Hepatocyte (in vitro differentiated cells): ENCODE results near the gene LYZL4. TPM values are rescaled to one million over a fixed set of nuclear protein-coding genes. Genes with fewer than 3 reads are reported as not detected.

Experiments used
- DNase-seq: peaks from one replicate; pipeline ENCODE4 v3.0.0-alpha.2; 2016; ENCODE audit warnings: low spot score
- H2AFZ ChIP-seq: fragments of 200-600 bp; sonication (generic); 2 replicates; pipeline ENCODE4 v1.6.0; 2016; ENCODE audit warnings: antibody characterized with exemption, mild to moderate bottlenecking
- H3K27ac ChIP-seq: fragments of 200-600 bp; sonication (generic); 2 replicates; pipeline ENCODE4 v1.5.1; 2016; ENCODE audit warnings: mild to moderate bottlenecking
- H3K27me3 ChIP-seq: fragments of 200-600 bp; sonication (generic); 2 replicates; pipeline ENCODE4 v1.6.1; 2016
- H3K36me3 ChIP-seq: fragments of 200-600 bp; sonication (generic); replicated peaks from 2 replicates; pipeline ENCODE4 v1.5.1; 2016; ENCODE audit warnings: low read depth; ENCODE audit not compliant: insufficient read depth
- H3K4me1 ChIP-seq: fragments of 200-600 bp; sonication (generic); 2 replicates; pipeline ENCODE4 v1.5.1; 2016; ENCODE audit warnings: mild to moderate bottlenecking, moderate library complexity; ENCODE audit not compliant: insufficient read depth
- H3K4me2 ChIP-seq: fragments of 200-600 bp; sonication (generic); 2 replicates; pipeline ENCODE4 v1.6.0; 2016
- H3K4me3 ChIP-seq: fragments of 200-600 bp; sonication (generic); 2 replicates; pipeline ENCODE4 v1.5.1; 2016; ENCODE audit warnings: mild to moderate bottlenecking
- H3K79me2 ChIP-seq: fragments of 200-600 bp; sonication (generic); 2 replicates; pipeline ENCODE4 v1.6.0; 2017; ENCODE audit warnings: mild to moderate bottlenecking
- H3K9me2 ChIP-seq: fragments of 200-600 bp; sonication (generic); replicated peaks from 2 replicates; pipeline ENCODE4 v1.6.0; 2017; ENCODE audit warnings: mild to moderate bottlenecking; ENCODE audit not compliant: insufficient read depth
- H3K9me3 ChIP-seq: fragments of 200-600 bp; sonication (generic); 2 replicates; pipeline ENCODE4 v1.5.1; 2016; ENCODE audit warnings: low read depth, mild to moderate bottlenecking
- H4K20me1 ChIP-seq: fragments of 200-600 bp; sonication (generic); 2 replicates; pipeline ENCODE4 v1.6.0; 2016; ENCODE audit warnings: mild to moderate bottlenecking; ENCODE audit not compliant: insufficient read depth, poor library complexity, severe bottlenecking
- CTCF ChIP-seq: fragments of 200-600 bp; sonication (generic); IDR thresholded peaks from 2 replicates; pipeline ENCODE4 v1.5.1; 2016; ENCODE audit warnings: antibody characterized with exemption, mild to moderate bottlenecking; ENCODE audit not compliant: poor library complexity
- EZH2 ChIP-seq: fragments of 200-600 bp; sonication (generic); IDR thresholded peaks from 2 replicates; pipeline ENCODE4 v1.6.1; 2016; ENCODE audit warnings: antibody characterized with exemption, mild to moderate bottlenecking, borderline replicate concordance
- EZH2phosphoT487 ChIP-seq: fragments of 200-600 bp; sonication (generic); IDR thresholded peaks from one replicate; pipeline ENCODE4 v1.6.1; 2018; ENCODE audit warnings: antibody characterized with exemption, mild to moderate bottlenecking, low read depth, moderate library complexity; ENCODE audit not compliant: unreplicated experiment, severe bottlenecking
- WGBS: methylation state at CpG from one replicate; pipeline ENCODE4 v1.1.6; 2016; ENCODE audit warnings: low lambda C conversion rate; ENCODE audit errors: missing lambda C conversion rate; 5-methylcytosine and 5-hydroxymethylcytosine counted together
- polyA plus RNA-seq: library from polyadenylated mRNA; unstranded; fragments of >200 nt; fragmentation: Nextera tagmentation; extraction: Ambion mirVana; gene quantifications from 2 replicates; pipeline ENCODE4 v1.2.1, GENCODE V29; 2016
- total RNA-seq: library from RNA; depleted of rRNA; stranded (reverse); fragments of >200 nt; gene quantifications from 2 replicates; pipeline ENCODE4 v1.2.3, GENCODE V29; 2014

Gene LYZL4
- total and polyA plus RNA-seq, 2 experiments from 2014 or later = not detected

- no peak for DNase-seq
- H3K27me3 ChIP-seq = peaks cover 33% of the 10 kb centered on the region
- H3K4me2 ChIP-seq = no peak overlapping the region
- H4K20me1 ChIP-seq = no peaks in the 10 kb centered on the region
- H3K27ac ChIP-seq = no peak overlapping the region
- 88% methylated on average over 10 of the region's 10 CpGs for WGBS
- no peaks in the 10 kb centered on the region for H3K4me1 ChIP-seq
- no peaks in the 10 kb centered on the region for H3K79me2 ChIP-seq
- H3K9me3 ChIP-seq = no peaks in the 10 kb centered on the region
- H3K4me3 ChIP-seq = no peak overlapping the region
- TF ChIP-seq EZH2phosphoT487 (no peak), CTCF (no peak), EZH2 (no peak)
- H2AFZ ChIP-seq = no peak overlapping the region
- no peaks in the 10 kb centered on the region for H3K9me2 ChIP-seq
- no peaks in the 10 kb centered on the region for H3K36me3 ChIP-seq
These were observed 29.1 kb upstream of the LYZL4 start for GRCh38 chr3:42439261-42440115.

DNA sequence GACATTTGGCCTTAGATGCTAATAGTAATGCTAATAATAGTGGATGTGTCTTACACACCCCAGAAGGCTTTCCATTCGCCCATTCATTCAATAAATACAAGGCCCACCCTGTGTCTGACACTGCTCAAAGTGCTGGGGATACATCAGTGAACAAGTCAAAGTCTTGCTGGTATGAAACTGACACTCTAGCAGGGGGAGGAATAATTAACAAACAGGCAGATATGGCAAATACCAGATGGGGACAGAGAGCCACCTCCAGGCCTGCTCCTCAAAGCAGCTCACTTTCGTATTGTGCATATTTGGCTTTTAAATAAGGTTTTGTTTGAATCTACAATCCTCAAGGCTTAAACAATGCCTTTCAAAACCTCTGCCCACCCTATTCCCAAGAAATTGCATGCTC lies 28.3 kb upstream of the LYZL4 start:
- H3K4me1 ChIP-seq = no peaks in the 10 kb centered on the region
- no peak for DNase-seq
- no peaks in the 10 kb centered on the region for H4K20me1 ChIP-seq
- WGBS = 83% methylated on average over 2 of the region's 2 CpGs
- no peak overlapping the region for H3K4me2 ChIP-seq
- no peaks in the 10 kb centered on the region for H3K79me2 ChIP-seq
- H2AFZ ChIP-seq = no peak overlapping the region
- peaks cover 35% of the 10 kb centered on the region for H3K27me3 ChIP-seq
- H3K27ac ChIP-seq = no peak overlapping the region
- no peak overlapping the region for H3K4me3 ChIP-seq
- H3K9me2 ChIP-seq = no peaks in the 10 kb centered on the region
- no peaks in the 10 kb centered on the region for H3K36me3 ChIP-seq
- no peaks in the 10 kb centered on the region for H3K9me3 ChIP-seq
- TF ChIP-seq EZH2phosphoT487 (no peak), CTCF (no peak), EZH2 (no peak)

DNA sequence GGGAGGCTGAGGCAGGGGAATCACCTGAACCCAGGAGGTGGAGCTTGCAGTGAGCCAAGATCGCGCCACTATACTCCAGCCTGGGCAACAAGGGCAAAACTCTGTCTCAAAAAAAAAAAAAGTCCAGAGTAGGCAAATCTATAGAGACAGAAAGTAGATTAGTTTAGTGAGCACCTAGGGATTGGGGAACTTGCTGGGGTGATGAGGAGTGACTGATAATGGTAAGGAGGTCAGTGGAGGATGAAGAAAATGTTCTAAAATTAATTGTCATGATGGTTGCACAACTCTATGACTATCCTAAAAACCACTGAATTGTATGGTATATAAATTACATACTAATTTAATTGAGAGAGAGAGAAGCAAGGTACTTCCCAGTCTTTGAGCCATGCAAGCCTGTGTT lies 27.8 kb upstream of the LYZL4 start:
- H3K4me2 ChIP-seq = no peak overlapping the region
- no peaks in the 10 kb centered on the region for H3K9me3 ChIP-seq
- H3K27ac ChIP-seq = no peak overlapping the region
- no peaks in the 10 kb centered on the region for H3K79me2 ChIP-seq
- no peaks in the 10 kb centered on the region for H4K20me1 ChIP-seq
- no peak for DNase-seq
- H3K4me1 ChIP-seq = no peaks in the 10 kb centered on the region
- H3K4me3 ChIP-seq = no peak overlapping the region
- 94% methylated on average over 2 of the region's 2 CpGs for WGBS
- peaks cover 35% of the 10 kb centered on the region for H3K27me3 ChIP-seq
- H2AFZ ChIP-seq = no peak overlapping the region
- H3K36me3 ChIP-seq = no peaks in the 10 kb centered on the region
- H3K9me2 ChIP-seq = no peaks in the 10 kb centered on the region
- TF ChIP-seq EZH2 = no peak
- TF ChIP-seq EZH2phosphoT487 = no peak
- TF ChIP-seq CTCF = no peak
